HepG2 (cell line): Measurements from ENCODE around the gene NRK. TPM values are rescaled to one million over a fixed set of nuclear protein-coding genes. Genes with fewer than 3 reads are reported as not detected.

Experiments
- ATF7-NPFF ChIP-seq: sonication (generic); formaldehyde crosslinking; IDR thresholded peaks from 2 replicates; pipeline ENCODE4 v1.8.1; 2023; ENCODE audit warnings: mild to moderate bottlenecking, low read depth, missing genetic modification reagents, moderate library complexity
- DMAP1 ChIP-seq: IDR thresholded peaks from 2 replicates; pipeline ENCODE4 v1.6.1; 2016
- NCOR1 ChIP-seq: fragments of 200-600 bp; sonication (generic); IDR thresholded peaks from 2 replicates; pipeline ENCODE4 v1.7.0; 2017; ENCODE audit warnings: antibody characterized with exemption, low read length, borderline replicate concordance
- ZFYVE20 ChIP-seq: sonication (generic); formaldehyde crosslinking; IDR thresholded peaks from 2 replicates; pipeline ENCODE4 v1.8.0; 2023; ENCODE audit warnings: low read depth, mild to moderate bottlenecking, moderate library complexity, missing genetic modification reagents, borderline replicate concordance
- ZNF235 ChIP-seq: sonication (generic); formaldehyde crosslinking; IDR thresholded peaks from 2 replicates; pipeline ENCODE4 v1.8.1; 2023; ENCODE audit warnings: mild to moderate bottlenecking, missing genetic modification reagents, borderline replicate concordance
- ZNF605 ChIP-seq: sonication (generic); formaldehyde crosslinking; IDR thresholded peaks from 2 replicates; pipeline ENCODE4 v1.8.0; 2022; ENCODE audit warnings: mild to moderate bottlenecking, missing genetic modification reagents
- ZNF766 ChIP-seq: sonication (generic); formaldehyde crosslinking; IDR thresholded peaks from 2 replicates; pipeline ENCODE4 v1.5.0; 2020; ENCODE audit warnings: missing genetic modification reagents, borderline replicate concordance
- ZNF879 ChIP-seq: sonication (generic); formaldehyde crosslinking; IDR thresholded peaks from 2 replicates; pipeline ENCODE4 v1.8.1; 2023; ENCODE audit warnings: missing genetic modification reagents
- ZSCAN30 ChIP-seq: sonication (generic); formaldehyde crosslinking; IDR thresholded peaks from 2 replicates; pipeline ENCODE4 v1.5.0; 2020; ENCODE audit warnings: mild to moderate bottlenecking, missing genetic modification reagents
- polyA plus RNA-seq, 8 experiments: library from polyadenylated mRNA; depleted of rRNA in 3 of 8; stranded (reverse) in 7 of 8; unstranded in 1 of 8; fragments of >200 nt; fragmentation: Illumina TruSeq in 4 of 8; extraction: Trizol in 4 of 8; gene quantifications; 2 replicates each; pipeline versions ENCODE4 v1.2.1 to v1.2.3, GENCODE V29; 2011 to 2016; ENCODE audit warnings: low read depth in 4 of 8, missing spikeins in 1 of 8, mixed read lengths in 1 of 8; ENCODE audit not compliant: insufficient read depth in 1 of 8
- total RNA-seq, 5 experiments: library from RNA; depleted of rRNA; stranded (reverse); fragments of >200 nt; fragmentation: Illumina TruSeq; extraction: Trizol; gene quantifications; 2 replicates each; pipeline ENCODE4 v1.2.3, GENCODE V29; 2016; ENCODE audit warnings: low read depth in 1 of 5
- TF ChIP-seq, protein P1 (sequence below): sonication (generic); formaldehyde crosslinking; conservative IDR thresholded peaks from 2 replicates; pipeline ENCODE4 v1.4.0; 2020; ENCODE audit warnings: missing genetic modification reagents
- TF ChIP-seq, protein P2 (sequence below): sonication (generic); formaldehyde crosslinking; IDR thresholded peaks from 2 replicates; pipeline ENCODE4 v1.4.0; 2020; ENCODE audit warnings: mild to moderate bottlenecking, missing genetic modification reagents, borderline replicate concordance
- TF ChIP-seq, protein P3 (sequence below): sonication (generic); formaldehyde crosslinking; IDR thresholded peaks from 2 replicates; pipeline ENCODE4 v1.4.0; 2020; ENCODE audit warnings: missing genetic modification reagents, borderline replicate concordance
- TF ChIP-seq, protein P4 (sequence below): sonication (generic); formaldehyde crosslinking; IDR thresholded peaks from 2 replicates; pipeline ENCODE4 v1.5.0; 2020; ENCODE audit warnings: mild to moderate bottlenecking, missing genetic modification reagents
- TF ChIP-seq, protein P5 (sequence below): sonication (generic); formaldehyde crosslinking; IDR thresholded peaks from 2 replicates; pipeline ENCODE4 v1.8.1; 2023; ENCODE audit warnings: missing genetic modification reagents, inconsistent platforms, borderline replicate concordance
- TF ChIP-seq, protein P6 (sequence below): sonication (generic); formaldehyde crosslinking; IDR thresholded peaks from 2 replicates; pipeline ENCODE4 v1.4.0; 2020; ENCODE audit warnings: missing genetic modification reagents, borderline replicate concordance

Gene NRK
- total and polyA plus RNA-seq, 2 of the 13 experiments (the other 11 are each of a cell fraction or from before 2014, with no cell fraction given): not detected

DNA sequence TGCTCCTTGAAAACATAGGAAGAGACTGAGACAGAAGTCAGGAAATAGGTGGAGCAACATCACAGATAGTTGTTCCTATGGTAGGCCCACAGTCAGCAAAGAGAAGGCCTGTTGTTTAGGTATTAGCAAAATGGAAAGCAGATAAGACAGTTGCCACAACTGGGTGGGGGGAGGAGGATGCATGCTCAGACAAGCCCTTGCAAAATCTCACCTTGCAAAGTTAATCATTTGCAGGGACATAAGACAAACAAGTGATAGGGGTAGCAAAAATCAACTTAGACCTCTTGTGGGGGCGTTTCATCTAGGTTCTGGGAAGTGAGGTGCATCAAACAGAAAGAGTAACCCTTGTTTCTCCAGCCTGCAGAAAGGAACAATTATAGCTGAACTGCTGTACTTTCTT is 185.5 kb downstream of the NRK start (continued):
- TF ChIP-seq, protein P1, sequence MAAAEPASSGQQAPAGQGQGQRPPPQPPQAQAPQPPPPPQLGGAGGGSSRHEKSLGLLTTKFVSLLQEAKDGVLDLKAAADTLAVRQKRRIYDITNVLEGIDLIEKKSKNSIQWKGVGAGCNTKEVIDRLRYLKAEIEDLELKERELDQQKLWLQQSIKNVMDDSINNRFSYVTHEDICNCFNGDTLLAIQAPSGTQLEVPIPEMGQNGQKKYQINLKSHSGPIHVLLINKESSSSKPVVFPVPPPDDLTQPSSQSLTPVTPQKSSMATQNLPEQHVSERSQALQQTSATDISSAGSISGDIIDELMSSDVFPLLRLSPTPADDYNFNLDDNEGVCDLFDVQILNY (CRISPR knock-in tag): no peak
- TF ChIP-seq, protein P2, sequence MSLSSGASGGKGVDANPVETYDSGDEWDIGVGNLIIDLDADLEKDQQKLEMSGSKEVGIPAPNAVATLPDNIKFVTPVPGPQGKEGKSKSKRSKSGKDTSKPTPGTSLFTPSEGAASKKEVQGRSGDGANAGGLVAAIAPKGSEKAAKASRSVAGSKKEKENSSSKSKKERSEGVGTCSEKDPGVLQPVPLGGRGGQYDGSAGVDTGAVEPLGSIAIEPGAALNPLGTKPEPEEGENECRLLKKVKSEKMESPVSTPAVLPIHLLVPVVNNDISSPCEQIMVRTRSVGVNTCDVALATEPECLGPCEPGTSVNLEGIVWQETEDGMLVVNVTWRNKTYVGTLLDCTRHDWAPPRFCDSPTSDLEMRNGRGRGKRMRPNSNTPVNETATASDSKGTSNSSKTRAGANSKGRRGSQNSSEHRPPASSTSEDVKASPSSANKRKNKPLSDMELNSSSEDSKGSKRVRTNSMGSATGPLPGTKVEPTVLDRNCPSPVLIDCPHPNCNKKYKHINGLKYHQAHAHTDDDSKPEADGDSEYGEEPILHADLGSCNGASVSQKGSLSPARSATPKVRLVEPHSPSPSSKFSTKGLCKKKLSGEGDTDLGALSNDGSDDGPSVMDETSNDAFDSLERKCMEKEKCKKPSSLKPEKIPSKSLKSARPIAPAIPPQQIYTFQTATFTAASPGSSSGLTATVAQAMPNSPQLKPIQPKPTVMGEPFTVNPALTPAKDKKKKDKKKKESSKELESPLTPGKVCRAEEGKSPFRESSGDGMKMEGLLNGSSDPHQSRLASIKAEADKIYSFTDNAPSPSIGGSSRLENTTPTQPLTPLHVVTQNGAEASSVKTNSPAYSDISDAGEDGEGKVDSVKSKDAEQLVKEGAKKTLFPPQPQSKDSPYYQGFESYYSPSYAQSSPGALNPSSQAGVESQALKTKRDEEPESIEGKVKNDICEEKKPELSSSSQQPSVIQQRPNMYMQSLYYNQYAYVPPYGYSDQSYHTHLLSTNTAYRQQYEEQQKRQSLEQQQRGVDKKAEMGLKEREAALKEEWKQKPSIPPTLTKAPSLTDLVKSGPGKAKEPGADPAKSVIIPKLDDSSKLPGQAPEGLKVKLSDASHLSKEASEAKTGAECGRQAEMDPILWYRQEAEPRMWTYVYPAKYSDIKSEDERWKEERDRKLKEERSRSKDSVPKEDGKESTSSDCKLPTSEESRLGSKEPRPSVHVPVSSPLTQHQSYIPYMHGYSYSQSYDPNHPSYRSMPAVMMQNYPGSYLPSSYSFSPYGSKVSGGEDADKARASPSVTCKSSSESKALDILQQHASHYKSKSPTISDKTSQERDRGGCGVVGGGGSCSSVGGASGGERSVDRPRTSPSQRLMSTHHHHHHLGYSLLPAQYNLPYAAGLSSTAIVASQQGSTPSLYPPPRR (CRISPR knock-in tag): peak; percentile 78; the same call in 1 of the 2 replicates
- TF ChIP-seq ZNF235 (no peak), ZNF605 (no peak), ZSCAN30 (CRISPR knock-in tag) (no peak), ZFYVE20 (CRISPR knock-in tag) (no peak), NCOR1 (no peak), ATF7-NPFF (CRISPR knock-in tag) (no peak), ZNF879 (CRISPR knock-in tag) (no peak), ZNF766 (CRISPR knock-in tag) (no peak), DMAP1 (CRISPR knock-in tag) (0 out of 2 replicates have a peak, but pooled peaks have one; percentile 23)
- TF ChIP-seq, protein P3, sequence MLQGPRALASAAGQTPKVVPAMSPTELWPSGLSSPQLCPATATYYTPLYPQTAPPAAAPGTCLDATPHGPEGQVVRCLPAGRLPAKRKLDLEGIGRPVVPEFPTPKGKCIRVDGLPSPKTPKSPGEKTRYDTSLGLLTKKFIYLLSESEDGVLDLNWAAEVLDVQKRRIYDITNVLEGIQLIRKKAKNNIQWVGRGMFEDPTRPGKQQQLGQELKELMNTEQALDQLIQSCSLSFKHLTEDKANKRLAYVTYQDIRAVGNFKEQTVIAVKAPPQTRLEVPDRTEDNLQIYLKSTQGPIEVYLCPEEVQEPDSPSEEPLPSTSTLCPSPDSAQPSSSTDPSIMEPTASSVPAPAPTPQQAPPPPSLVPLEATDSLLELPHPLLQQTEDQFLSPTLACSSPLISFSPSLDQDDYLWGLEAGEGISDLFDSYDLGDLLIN (CRISPR knock-in tag): no peak
- TF ChIP-seq, protein P4, sequence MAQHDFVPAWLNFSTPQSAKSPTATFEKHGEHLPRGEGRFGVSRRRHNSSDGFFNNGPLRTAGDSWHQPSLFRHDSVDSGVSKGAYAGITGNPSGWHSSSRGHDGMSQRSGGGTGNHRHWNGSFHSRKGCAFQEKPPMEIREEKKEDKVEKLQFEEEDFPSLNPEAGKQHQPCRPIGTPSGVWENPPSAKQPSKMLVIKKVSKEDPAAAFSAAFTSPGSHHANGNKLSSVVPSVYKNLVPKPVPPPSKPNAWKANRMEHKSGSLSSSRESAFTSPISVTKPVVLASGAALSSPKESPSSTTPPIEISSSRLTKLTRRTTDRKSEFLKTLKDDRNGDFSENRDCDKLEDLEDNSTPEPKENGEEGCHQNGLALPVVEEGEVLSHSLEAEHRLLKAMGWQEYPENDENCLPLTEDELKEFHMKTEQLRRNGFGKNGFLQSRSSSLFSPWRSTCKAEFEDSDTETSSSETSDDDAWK: no peak
- TF ChIP-seq, protein P5, sequence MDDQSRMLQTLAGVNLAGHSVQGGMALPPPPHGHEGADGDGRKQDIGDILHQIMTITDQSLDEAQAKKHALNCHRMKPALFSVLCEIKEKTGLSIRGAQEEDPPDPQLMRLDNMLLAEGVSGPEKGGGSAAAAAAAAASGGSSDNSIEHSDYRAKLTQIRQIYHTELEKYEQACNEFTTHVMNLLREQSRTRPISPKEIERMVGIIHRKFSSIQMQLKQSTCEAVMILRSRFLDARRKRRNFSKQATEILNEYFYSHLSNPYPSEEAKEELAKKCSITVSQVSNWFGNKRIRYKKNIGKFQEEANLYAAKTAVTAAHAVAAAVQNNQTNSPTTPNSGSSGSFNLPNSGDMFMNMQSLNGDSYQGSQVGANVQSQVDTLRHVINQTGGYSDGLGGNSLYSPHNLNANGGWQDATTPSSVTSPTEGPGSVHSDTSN (CRISPR knock-in tag): no peak
- TF ChIP-seq, protein P6, sequence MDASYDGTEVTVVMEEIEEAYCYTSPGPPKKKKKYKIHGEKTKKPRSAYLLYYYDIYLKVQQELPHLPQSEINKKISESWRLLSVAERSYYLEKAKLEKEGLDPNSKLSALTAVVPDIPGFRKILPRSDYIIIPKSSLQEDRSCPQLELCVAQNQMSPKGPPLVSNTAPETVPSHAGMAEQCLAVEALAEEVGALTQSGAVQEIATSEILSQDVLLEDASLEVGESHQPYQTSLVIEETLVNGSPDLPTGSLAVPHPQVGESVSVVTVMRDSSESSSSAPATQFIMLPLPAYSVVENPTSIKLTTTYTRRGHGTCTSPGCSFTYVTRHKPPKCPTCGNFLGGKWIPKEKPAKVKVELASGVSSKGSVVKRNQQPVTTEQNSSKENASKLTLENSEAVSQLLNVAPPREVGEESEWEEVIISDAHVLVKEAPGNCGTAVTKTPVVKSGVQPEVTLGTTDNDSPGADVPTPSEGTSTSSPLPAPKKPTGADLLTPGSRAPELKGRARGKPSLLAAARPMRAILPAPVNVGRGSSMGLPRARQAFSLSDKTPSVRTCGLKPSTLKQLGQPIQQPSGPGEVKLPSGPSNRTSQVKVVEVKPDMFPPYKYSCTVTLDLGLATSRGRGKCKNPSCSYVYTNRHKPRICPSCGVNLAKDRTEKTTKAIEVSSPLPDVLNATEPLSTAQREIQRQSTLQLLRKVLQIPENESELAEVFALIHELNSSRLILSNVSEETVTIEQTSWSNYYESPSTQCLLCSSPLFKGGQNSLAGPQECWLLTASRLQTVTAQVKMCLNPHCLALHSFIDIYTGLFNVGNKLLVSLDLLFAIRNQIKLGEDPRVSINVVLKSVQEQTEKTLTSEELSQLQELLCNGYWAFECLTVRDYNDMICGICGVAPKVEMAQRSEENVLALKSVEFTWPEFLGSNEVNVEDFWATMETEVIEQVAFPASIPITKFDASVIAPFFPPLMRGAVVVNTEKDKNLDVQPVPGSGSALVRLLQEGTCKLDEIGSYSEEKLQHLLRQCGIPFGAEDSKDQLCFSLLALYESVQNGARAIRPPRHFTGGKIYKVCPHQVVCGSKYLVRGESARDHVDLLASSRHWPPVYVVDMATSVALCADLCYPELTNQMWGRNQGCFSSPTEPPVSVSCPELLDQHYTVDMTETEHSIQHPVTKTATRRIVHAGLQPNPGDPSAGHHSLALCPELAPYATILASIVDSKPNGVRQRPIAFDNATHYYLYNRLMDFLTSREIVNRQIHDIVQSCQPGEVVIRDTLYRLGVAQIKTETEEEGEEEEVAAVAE (CRISPR knock-in tag): no peak
